Spleen (tissue), 11 donors: ENCODE data around the gene NOS1AP. TPM values are rescaled to one million over a fixed set of nuclear protein-coding genes. Genes with fewer than 3 reads are reported as not detected.

Experiments used
- DNase-seq: peaks from one replicate; pipeline ENCODE4 v3.0.0-alpha.2; 2020
- H3K27ac ChIP-seq, 8 donors: fragments of 200-600 bp; sonication (generic) in 7 of 8; 1 replicate in 4 of 8; 2 replicates in 4 of 8; pipeline versions ENCODE4 v1.5.0 to v1.8.0; 2016 to 2021; ENCODE audit warnings: inconsistent platforms in 4 of 8, mild to moderate bottlenecking in 4 of 8, moderate library complexity in 1 of 8
- H3K27me3 ChIP-seq, 7 donors: fragments of 200-600 bp; sonication (generic) in 6 of 7; replicated peaks in 1 of 7; 1 replicate in 4 of 7; 2 replicates in 3 of 7; pipeline versions ENCODE4 v1.5.0 to v1.8.0; 2016 to 2021; ENCODE audit warnings: inconsistent platforms in 3 of 7, mild to moderate bottlenecking in 1 of 7
- H3K36me3 ChIP-seq, 6 donors: fragments of 200-600 bp; sonication (generic) in 5 of 6; 1 replicate in 4 of 6; 2 replicates in 2 of 6; pipeline versions ENCODE4 v1.5.0 to v1.8.0; 2016 to 2021; ENCODE audit warnings: inconsistent platforms in 2 of 6
- H3K4me1 ChIP-seq, 6 donors: fragments of 200-600 bp; sonication (generic) in 5 of 6; 1 replicate in 3 of 6; 2 replicates in 3 of 6; pipeline versions ENCODE4 v1.5.0 to v1.8.0; 2016 to 2021; ENCODE audit warnings: inconsistent platforms in 3 of 6
- H3K4me3 ChIP-seq, 8 donors: fragments of 200-600 bp; sonication (generic) in 7 of 8; 1 replicate in 4 of 8; 2 replicates in 4 of 8; pipeline versions ENCODE4 v1.5.0 to v1.8.0; 2016 to 2021; ENCODE audit warnings: inconsistent platforms in 4 of 8, mild to moderate bottlenecking in 4 of 8, moderate library complexity in 2 of 8
- H3K9me3 ChIP-seq, 8 donors: fragments of 200-600 bp; sonication (generic) in 7 of 8; 1 replicate in 4 of 8; 2 replicates in 4 of 8; pipeline versions ENCODE4 v1.5.0 to v1.8.0; 2016 to 2021; ENCODE audit warnings: inconsistent platforms in 4 of 8
- CTCF ChIP-seq, 11 experiments: fragments of 200-600 bp in 7 of 11; fragments of 450-650 bp in 4 of 11; sonication (generic) in 4 of 11; IDR thresholded peaks in 8 of 11; conservative IDR thresholded peaks in 3 of 11; 1 replicate in 7 of 11; 2 replicates in 4 of 11; pipeline versions ENCODE4 v1.4.0 to v1.8.0; 2016 to 2021; ENCODE audit warnings: antibody characterized with exemption in 11 of 11, inconsistent platforms in 4 of 11, mild to moderate bottlenecking in 1 of 11
- POLR2A ChIP-seq, 3 donors: fragments of 450-650 bp; IDR thresholded peaks; one replicate each; pipeline ENCODE4 v1.5.1; 2017; ENCODE audit warnings: antibody characterized with exemption in 3 of 3, mild to moderate bottlenecking in 1 of 3
- POLR2AphosphoS5 ChIP-seq, 3 donors: sonication (generic); formaldehyde crosslinking; IDR thresholded peaks; one replicate each; pipeline ENCODE4 v1.5.1; 2017; ENCODE audit warnings: antibody characterized with exemption in 3 of 3
- WGBS, 5 donors: extraction: QIAGEN DNeasy Blood & Tissue Kit in 3 of 5; methylation state at CpG; one replicate each; pipeline versions ENCODE4 v1.1.5 to v1.1.7; 2013 to 2018; 5-methylcytosine and 5-hydroxymethylcytosine counted together
- intact Hi-C: fragments of 100-400 bp; cut with DNase I; formaldehyde crosslinking; loops from one replicate; pipeline ENCODE4 v1.15.0; 2023; ENCODE audit warnings: low total_unique reads
- polyA plus RNA-seq, 3 donors: library from polyadenylated mRNA; stranded (reverse); fragments of 200-250 nt; gene quantifications; one replicate each; pipeline ENCODE4 v1.2.1, GENCODE V29; 2013
- total RNA-seq, 7 donors: library from RNA; depleted of rRNA in 3 of 7; stranded (reverse); fragments of >200 nt in 3 of 7; fragmentation: NEBNext Ultra II Directional in 4 of 7; extraction: Animal tissue kit (Norgen Biotek cat#: 25700) in 4 of 7; gene quantifications; one replicate each; pipeline versions ENCODE4 v1.1.0 to v1.2.1, GENCODE V29; 2016 to 2021
- donor health status: healthy with polysubstance abuse.
- donor health status: DM: no; HTN: no; CAD: no; lungs with moderate emphysema.
- donor health status: DM: no; HTN: no; CAD: no.
- donor health status: Bipolar disorder and iron deficiency.
- donor health status: healthy.
- donor health status: DM: no; HTN: no; CAD: no.
- donor health status: DM: yes; HTN: yes; CAD: no.

Gene NOS1AP
- total and polyA plus RNA-seq, 10 donors: 0.16 to 1.7 (median 0.60) TPM; not detected in 2

GRCh38 chr1:162404550-162405160 lies 335.2 kb downstream of the NOS1AP start:
- Histone ChIP-seq H3K27ac (no peak overlapping the region), H3K4me1 (peaks cover 0 to 8% (median 0%) of the 10 kb centered on the region in 6 donors), H3K9me3 (no peaks in the 10 kb centered on the region), H3K36me3 (no peaks in the 10 kb centered on the region), H3K4me3 (no peak overlapping the region), H3K27me3 (peaks cover 0 to 14% (median 0%) of the 10 kb centered on the region in 7 donors)
- WGBS, 5 donors: 72 to 81% (median 77%) methylated on average over 5 of the region's 5 CpGs
- intact Hi-C loops: no loop called here
- DNase-seq: no peak
- no peak for TF ChIP-seq CTCF (IDR thresholded peaks at IDR 0.05 in 8 of 11, conservative IDR thresholded peaks at IDR 0.05 in 3 of 11)
- TF ChIP-seq POLR2A (IDR thresholded peaks at IDR 0.05): no peak
- TF ChIP-seq POLR2AphosphoS5 (IDR thresholded peaks at IDR 0.05): no peak

- H3K4me3 ChIP-seq: no peak overlapping the region
- peaks cover 0 to 8% (median 0%) of the 10 kb centered on the region in 6 donors for H3K4me1 ChIP-seq
- peaks cover 0 to 7% (median 0%) of the 10 kb centered on the region in 7 donors for H3K27me3 ChIP-seq
- WGBS, 5 donors: 60 to 68% (median 65%) methylated on average over 5 of the region's 5 CpGs
- intact Hi-C loops: no loop called here
- no peak for DNase-seq
- H3K27ac ChIP-seq: no peak overlapping the region
- H3K36me3 ChIP-seq: no peaks in the 10 kb centered on the region
- no peaks in the 10 kb centered on the region for H3K9me3 ChIP-seq
- TF ChIP-seq POLR2A (IDR thresholded peaks at IDR 0.05) (no peak), CTCF (IDR thresholded peaks at IDR 0.05 in 8 of 11, conservative IDR thresholded peaks at IDR 0.05 in 3 of 11) (no peak), POLR2AphosphoS5 (IDR thresholded peaks at IDR 0.05) (no peak)
These were observed 336.3 kb downstream of the NOS1AP start for GRCh38 chr1:162405800-162406199.

- Histone ChIP-seq H3K27me3 (peaks cover 0 to 12% (median 0%) of the 10 kb centered on the region in 7 donors), H3K27ac (no peak overlapping the region), H3K36me3 (no peaks in the 10 kb centered on the region), H3K9me3 (no peaks in the 10 kb centered on the region), H3K4me3 (no peak overlapping the region), H3K4me1 (peaks cover 0 to 8% (median 0%) of the 10 kb centered on the region in 6 donors)
- no peak for DNase-seq
- TF ChIP-seq POLR2A (IDR thresholded peaks at IDR 0.05) (no peak), POLR2AphosphoS5 (IDR thresholded peaks at IDR 0.05) (no peak), CTCF (IDR thresholded peaks at IDR 0.05 in 8 of 11, conservative IDR thresholded peaks at IDR 0.05 in 3 of 11) (no peak)
- WGBS, 5 donors: 82 to 93% (median 83%) methylated on average over 2 of the region's 2 CpGs
- intact Hi-C loops: no loop called here
These were observed 337.3 kb downstream of the NOS1AP start for GRCh38 chr1:162406811-162407210.

GRCh38 chr1:162407539-162407938 lies 338.0 kb downstream of the NOS1AP start:
- TF ChIP-seq POLR2AphosphoS5 (IDR thresholded peaks at IDR 0.05) (no peak), POLR2A (IDR thresholded peaks at IDR 0.05) (no peak), CTCF (IDR thresholded peaks at IDR 0.05 in 8 of 11, conservative IDR thresholded peaks at IDR 0.05 in 3 of 11) (no peak)
- no peaks in the 10 kb centered on the region for H3K9me3 ChIP-seq
- H3K27me3 ChIP-seq: peaks cover 0 to 11% (median 0%) of the 10 kb centered on the region in 7 donors
- no peaks in the 10 kb centered on the region for H3K36me3 ChIP-seq
- WGBS, 5 donors: 87 to 100% (median 95%) methylated on average over 1 of the region's 1 CpG
- no peak overlapping the region for H3K27ac ChIP-seq
- H3K4me3 ChIP-seq: no peak overlapping the region
- peaks cover 0 to 14% (median 0%) of the 10 kb centered on the region in 6 donors for H3K4me1 ChIP-seq
- intact Hi-C loops: no loop called here
- DNase-seq: no peak
